Esophagus squamous epithelium (tissue), 5 donors: ENCODE data around the gene PKP4. TPM values are rescaled to one million over a fixed set of nuclear protein-coding genes. Genes with fewer than 3 reads are reported as not detected.
"Not testable (repeated sequence)": the region's sequence is repeated elsewhere in the genome, so short reads cannot be mapped to it uniquely, and the experiment has no call there.

Experiments
- DNase-seq: peaks from one replicate; lab custom pipeline; 2025; lab: John Stamatoyannopoulos, UW
- H3K27ac ChIP-seq, 4 donors: fragments of 200-600 bp; sonication (generic); one replicate each; pipeline ENCODE4 v1.5.1; 2016 to 2019; ENCODE audit warnings: mild to moderate bottlenecking in 1 of 4
- H3K27me3 ChIP-seq, 4 donors: fragments of 200-600 bp; sonication (generic); 1 replicate in 3 of 4; 2 replicates in 1 of 4; pipeline versions ENCODE4 v1.5.1 to v1.6.0; 2017 to 2021; ENCODE audit warnings: antibody characterized with exemption in 1 of 4
- H3K36me3 ChIP-seq, 3 donors: fragments of 200-600 bp; sonication (generic); one replicate each; pipeline ENCODE4 v1.5.1; 2016 to 2019
- H3K4me1 ChIP-seq, 3 donors: fragments of 200-600 bp; sonication (generic); one replicate each; pipeline ENCODE4 v1.5.1; 2017 to 2019
- H3K4me3 ChIP-seq, 4 donors: fragments of 200-600 bp; sonication (generic); 1 replicate in 3 of 4; 2 replicates in 1 of 4; pipeline ENCODE4 v1.5.1; 2016 to 2019; ENCODE audit warnings: mild to moderate bottlenecking in 2 of 4, moderate library complexity in 1 of 4
- H3K9me3 ChIP-seq, 3 donors: fragments of 200-600 bp; sonication (generic); one replicate each; pipeline ENCODE4 v1.5.1; 2016 to 2019
- CTCF ChIP-seq, 6 experiments: fragments of 450-650 bp in 4 of 6; fragments of 200-600 bp in 2 of 6; sonication (generic) in 2 of 6; IDR thresholded peaks; one replicate each; pipeline ENCODE4 v1.5.1; 2016 to 2019; ENCODE audit warnings: antibody characterized with exemption in 6 of 6, mild to moderate bottlenecking in 4 of 6, moderate library complexity in 4 of 6
- POLR2A ChIP-seq, 4 donors: fragments of 450-650 bp; IDR thresholded peaks; one replicate each; pipeline ENCODE4 v1.6.1; 2017; ENCODE audit warnings: antibody characterized with exemption in 4 of 4, mild to moderate bottlenecking in 4 of 4, moderate library complexity in 3 of 4
- WGBS, 2 donors: methylation state at CpG; one replicate each; pipeline ENCODE4 v1.1.5; 2018; 5-methylcytosine and 5-hydroxymethylcytosine counted together
- intact Hi-C: fragments of 100-400 bp; cut with DNase I; formaldehyde crosslinking; loops from one replicate; pipeline ENCODE4 v1.15.0; 2022
- total RNA-seq, 4 donors: library from RNA; depleted of rRNA; stranded (reverse); fragments of >200 nt; gene quantifications; one replicate each; pipeline ENCODE4 v1.1.0, GENCODE V29; 2016
- donor health status: DM: yes; HTN: yes; CAD: no.

PKP4 gene
- total RNA-seq, 4 donors from 2014 or later, result 36.3 to 77.1 (median 46.6) TPM

GRCh38 chr2:158412206-158412605 lies 44.5 kb upstream of the PKP4 start:
- intact Hi-C loops, result no loop called here
- WGBS, 2 donors, result 50 to 61% methylated on average over 3 of the region's 3 CpGs
- Histone ChIP-seq H3K4me1 (no peaks in the 10 kb centered on the region), H3K4me3 (no peak overlapping the region), H3K36me3 (no peaks in the 10 kb centered on the region), H3K27ac (no peak overlapping the region), H3K27me3 (no peaks in the 10 kb centered on the region), H3K9me3 (peaks cover 0 to 20% (median 6%) of the 10 kb centered on the region in 3 donors)
- TF ChIP-seq CTCF (IDR thresholded peaks at IDR 0.05) (no peak), POLR2A (IDR thresholded peaks at IDR 0.05) (no peak)
- DNase-seq, result no peak

- Histone ChIP-seq H3K27me3 (no peaks in the 10 kb centered on the region), H3K27ac (no peak overlapping the region), H3K4me3 (no peak overlapping the region), H3K36me3 (no peaks in the 10 kb centered on the region), H3K4me1 (no peaks in the 10 kb centered on the region), H3K9me3 (peaks cover 0 to 20% (median 6%) of the 10 kb centered on the region in 3 donors)
- DNase-seq, result no peak
- intact Hi-C loops, result no loop called here
- TF ChIP-seq POLR2A (IDR thresholded peaks at IDR 0.05), result no peak
- no peak for TF ChIP-seq CTCF (IDR thresholded peaks at IDR 0.05)
- 57 to 65% methylated on average over 2 of the region's 2 CpGs for WGBS, 2 donors
Measured at GRCh38 chr2:158413581-158413980, 43.2 kb upstream of the PKP4 start.

- no peak for DNase-seq
- no peaks in the 10 kb centered on the region for H3K36me3 ChIP-seq
- TF ChIP-seq CTCF (IDR thresholded peaks at IDR 0.05) (no peak), POLR2A (IDR thresholded peaks at IDR 0.05) (no peak)
- H3K27ac ChIP-seq, result no peak overlapping the region
- H3K9me3 ChIP-seq, result peaks cover 0 to 20% (median 6%) of the 10 kb centered on the region in 3 donors
- no peaks in the 10 kb centered on the region for H3K4me1 ChIP-seq
- H3K27me3 ChIP-seq, result no peaks in the 10 kb centered on the region
- 58 to 92% methylated on average over 1 of the region's 1 CpG for WGBS, 2 donors
- intact Hi-C loops, result no loop called here
- H3K4me3 ChIP-seq, result no peak overlapping the region
Measured at GRCh38 chr2:158414538-158414937, 42.2 kb upstream of the PKP4 start.

GRCh38 chr2:158432117-158432516 lies 24.6 kb upstream of the PKP4 start:
- TF ChIP-seq POLR2A (IDR thresholded peaks at IDR 0.05), result no peak
- TF ChIP-seq CTCF (IDR thresholded peaks at IDR 0.05), result no peak
- intact Hi-C loops, result no loop called here

GRCh38 chr2:158433716-158434115 lies 23.0 kb upstream of the PKP4 start:
- H3K4me3 ChIP-seq, H3K27me3 ChIP-seq, H3K27ac ChIP-seq, intact Hi-C loops, H3K4me1 ChIP-seq, H3K36me3 ChIP-seq, H3K9me3 ChIP-seq, DNase-seq: not testable (repeated sequence)
- WGBS, 2 donors, result 90 to 100% methylated on average over 1 to 13 of the region's 13 CpGs

More at GRCh38 chr2:158432117-158432516, 24.6 kb upstream of the PKP4 start:
- no peaks in the 10 kb centered on the region for H3K36me3 ChIP-seq
- H3K9me3 ChIP-seq, result peaks cover 0 to 8% (median 0%) of the 10 kb centered on the region in 3 donors
- DNase-seq, result no peak
- no peaks in the 10 kb centered on the region for H3K27me3 ChIP-seq
- no peak overlapping the region for H3K27ac ChIP-seq
- H3K4me1 ChIP-seq, result no peaks in the 10 kb centered on the region
- H3K4me3 ChIP-seq, result no peak overlapping the region

- DNase-seq, H3K27ac ChIP-seq, H3K4me1 ChIP-seq, H3K4me3 ChIP-seq, intact Hi-C loops, H3K27me3 ChIP-seq, H3K9me3 ChIP-seq, H3K36me3 ChIP-seq: not testable (repeated sequence)
- 97 to 98% methylated on average over 3 to 4 of the region's 4 CpGs for WGBS, 2 donors
Measured at GRCh38 chr2:158439062-158439461, 17.7 kb upstream of the PKP4 start.
